Measurements from ENCODE around the gene CRADD. TPM values are rescaled to one million over a fixed set of nuclear protein-coding genes. Genes with fewer than 3 reads are reported as not detected.

CRADD gene
- total RNA-seq, 1 experiment from 2014 or later: 7.6 TPM

DNA sequence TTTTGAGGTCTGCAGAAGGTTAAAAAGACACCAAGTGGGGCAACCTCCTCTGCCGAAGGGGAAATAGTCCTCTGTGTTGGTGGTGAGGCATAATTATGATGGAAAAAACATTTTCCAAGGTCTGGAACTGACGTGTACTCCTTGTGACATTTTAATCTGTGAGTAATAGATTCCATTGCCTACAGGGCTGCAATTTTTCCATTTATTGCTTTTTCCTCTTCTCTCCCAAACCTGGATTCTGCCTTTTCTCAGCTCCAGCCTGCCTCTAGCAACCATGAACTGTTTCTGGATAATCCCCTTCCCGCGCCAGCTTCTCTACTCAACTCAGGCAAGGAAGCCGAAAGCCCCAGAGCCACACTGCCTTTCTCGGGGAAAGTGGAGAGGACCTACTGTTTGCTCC, 241.1 kb downstream of the CRADD start:
- TF ChIP-seq, protein P1, sequence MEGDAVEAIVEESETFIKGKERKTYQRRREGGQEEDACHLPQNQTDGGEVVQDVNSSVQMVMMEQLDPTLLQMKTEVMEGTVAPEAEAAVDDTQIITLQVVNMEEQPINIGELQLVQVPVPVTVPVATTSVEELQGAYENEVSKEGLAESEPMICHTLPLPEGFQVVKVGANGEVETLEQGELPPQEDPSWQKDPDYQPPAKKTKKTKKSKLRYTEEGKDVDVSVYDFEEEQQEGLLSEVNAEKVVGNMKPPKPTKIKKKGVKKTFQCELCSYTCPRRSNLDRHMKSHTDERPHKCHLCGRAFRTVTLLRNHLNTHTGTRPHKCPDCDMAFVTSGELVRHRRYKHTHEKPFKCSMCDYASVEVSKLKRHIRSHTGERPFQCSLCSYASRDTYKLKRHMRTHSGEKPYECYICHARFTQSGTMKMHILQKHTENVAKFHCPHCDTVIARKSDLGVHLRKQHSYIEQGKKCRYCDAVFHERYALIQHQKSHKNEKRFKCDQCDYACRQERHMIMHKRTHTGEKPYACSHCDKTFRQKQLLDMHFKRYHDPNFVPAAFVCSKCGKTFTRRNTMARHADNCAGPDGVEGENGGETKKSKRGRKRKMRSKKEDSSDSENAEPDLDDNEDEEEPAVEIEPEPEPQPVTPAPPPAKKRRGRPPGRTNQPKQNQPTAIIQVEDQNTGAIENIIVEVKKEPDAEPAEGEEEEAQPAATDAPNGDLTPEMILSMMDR (conservative IDR thresholded peaks at IDR 0.05): no peak
- Histone ChIP-seq H3K4me2 (ENCODE audit: insufficient read depth, insufficient read length, low read length) (no peak overlapping the region), H2BK20ac (ENCODE audit: low read depth, low read length, poor library complexity, severe bottlenecking) (no peak overlapping the region), H2BK12ac (ENCODE audit: insufficient read length, low read depth, low read length) (no peak overlapping the region), H4K20me1 (ENCODE audit: control insufficient read depth, insufficient read depth, insufficient read length) (no peaks in the 10 kb centered on the region), H2AK5ac (ENCODE audit: insufficient read length, low read length) (no peak overlapping the region), H2BK5ac (ENCODE audit: insufficient read length, low read length) (no peak overlapping the region), H3K23me2 (ENCODE audit: insufficient read length, low read depth, low read length, poor library complexity, severe bottlenecking) (no peaks in the 10 kb centered on the region), H4K8ac (replicated peaks; ENCODE audit: insufficient read length, low read depth, low read length) (no peak overlapping the region), H3K79me2 (ENCODE audit: insufficient read depth, low read length) (no peaks in the 10 kb centered on the region), H3K4me1 (ENCODE audit: insufficient read depth, low read length) (no peaks in the 10 kb centered on the region), H3K9me3 (ENCODE audit: control insufficient read depth, low read depth, low read length) (no peaks in the 10 kb centered on the region), H3K9ac (ENCODE audit: extremely low read depth, insufficient read length, low read length) (no peak overlapping the region), H3K56ac (ENCODE audit: insufficient read length, low read depth, low read length) (no peak overlapping the region), H3K27ac (ENCODE audit: insufficient read length, low read depth, low read length) (no peak overlapping the region), H3K4ac (ENCODE audit: low read depth, low read length) (no peak overlapping the region), H3T11ph (ENCODE audit: low read length) (no peak overlapping the region), H3K27me3 (ENCODE audit: insufficient read depth, low read length) (no peaks in the 10 kb centered on the region), H4K5ac (ENCODE audit: insufficient read length, low read depth, low read length) (no peak overlapping the region), H2BK15ac (ENCODE audit: low read depth, low read length) (no peak overlapping the region), H3K23ac (ENCODE audit: insufficient read length, low read depth, low read length) (no peak overlapping the region), H2AFZ (ENCODE audit: low read length) (no peak overlapping the region), H3K79me1 (ENCODE audit: insufficient read depth, low read depth, low read length, poor library complexity, severe bottlenecking) (no peaks in the 10 kb centered on the region), H3K18ac (ENCODE audit: insufficient read length, low read depth, low read length) (no peak overlapping the region), H4K91ac (ENCODE audit: insufficient read length, low read depth, low read length) (no peak overlapping the region), H2BK120ac (ENCODE audit: low read depth, low read length, poor library complexity, severe bottlenecking) (no peak overlapping the region), H3K14ac (ENCODE audit: insufficient read depth, low read length) (no peak overlapping the region)
- Mint-ChIP-seq H3K27me3 (ENCODE audit: low read depth) (no peaks in the 10 kb centered on the region), H3K4me1 (no peaks in the 10 kb centered on the region; a peak in 1 of 4 replicates), H3K27ac (no peak overlapping the region), H3K9me3 (no peaks in the 10 kb centered on the region), H3K36me3 (ENCODE audit: insufficient read depth in 1 of 3, low read depth in 3 of 3) (no peaks in the 10 kb centered on the region), H3K4me3 (no peak overlapping the region)
- no CpG with 5 or more reads among the region's 6 CpGs for WGBS (ENCODE audit: extremely low coverage, insufficient read length, low lambda C conversion rate)
- DNase-seq: no peak

Data from H9 (cell line).